ENCODE results near the gene MAOB. TPM values are rescaled to one million over a fixed set of nuclear protein-coding genes. Genes with fewer than 3 reads are reported as not detected.

MAOB gene
- total and polyA plus RNA-seq, 2 donors (not counting 3 experiments of a cell fraction or from before 2014, with no cell fraction given): not detected

- intact Hi-C loops (cut with micrococcal nuclease): no loop called here
- Histone ChIP-seq H3K9me3 (replicated peaks; ENCODE audit: control insufficient read depth, insufficient read depth, low read length) (no peaks in the 10 kb centered on the region), H3K4me3 (replicated peaks in 1 of 3; ENCODE audit: insufficient read depth in 1 of 3, low read depth in 1 of 3, low read length in 3 of 3) (no peak overlapping the region), H3K27ac (ENCODE audit: insufficient read depth, low read depth, low read length) (no peak overlapping the region), H3K36me3 (ENCODE audit: control insufficient read depth in 2 of 2, extremely low read depth in 1 of 2, insufficient read depth in 2 of 2, low read length in 2 of 2) (no peaks in the 10 kb centered on the region), H3K4me1 (ENCODE audit: control insufficient read depth, extremely low read depth, insufficient read depth, low read length) (no peaks in the 10 kb centered on the region), H4K20me1 (replicated peaks; ENCODE audit: control insufficient read depth, extremely low read depth, insufficient read depth, low read length) (no peaks in the 10 kb centered on the region), H3K79me2 (ENCODE audit: control insufficient read depth, insufficient read depth, low read length) (no peaks in the 10 kb centered on the region), H2AFZ (ENCODE audit: low read depth, low read length) (no peak overlapping the region), H3K9me1 (replicated peaks; ENCODE audit: control insufficient read depth, extremely low read depth, insufficient read depth, low read length) (no peaks in the 10 kb centered on the region), H3K4me2 (ENCODE audit: insufficient read depth, low read length) (no peak overlapping the region), H3K27me3 (ENCODE audit: control insufficient read depth in 2 of 2, insufficient read depth in 2 of 2, low read length in 2 of 2) (no peaks in the 10 kb centered on the region), H3K9ac (replicated peaks; ENCODE audit: extremely low read depth, insufficient read depth, low read length) (no peak overlapping the region)
- FAIRE-seq: no peak
- no peak for DNase-seq (ENCODE audit: low read depth, low spot score)
- dilution Hi-C loops (cut with MboI; ENCODE audit: extremely low pct_ligation_motif_present, low sequenced_read_pairs): no loop called here
- CTCF ChIA-PET: no interaction called here
- no TSS peak for BruUV-seq (replicated peaks)
- POLR2A ChIA-PET: no interaction called here
- TF ChIP-seq POLR2A (IDR thresholded peaks at IDR 0.05; ENCODE audit: low read depth, low read length): no peak
- TF ChIP-seq POLR2AphosphoS5 (IDR thresholded peaks at IDR 0.05; ENCODE audit: insufficient read depth, low read depth, low read length): no peak
- no peak for TF ChIP-seq JUN (IDR thresholded peaks at IDR 0.05; ENCODE audit: borderline replicate concordance, insufficient read depth, insufficient read length, low read depth)
These were observed 147.8 kb downstream of the MAOB start for GRCh38 chrX:43734444-43734843.

- Histone ChIP-seq H3K9me1 (replicated peaks; ENCODE audit: control insufficient read depth, extremely low read depth, insufficient read depth, low read length) (no peaks in the 10 kb centered on the region), H3K4me2 (ENCODE audit: insufficient read depth, low read length) (no peak overlapping the region), H3K27ac (ENCODE audit: insufficient read depth, low read depth, low read length) (no peak overlapping the region), H3K79me2 (ENCODE audit: control insufficient read depth, insufficient read depth, low read length) (no peaks in the 10 kb centered on the region), H3K9ac (replicated peaks; ENCODE audit: extremely low read depth, insufficient read depth, low read length) (no peak overlapping the region), H3K27me3 (ENCODE audit: control insufficient read depth in 2 of 2, insufficient read depth in 2 of 2, low read length in 2 of 2) (no peaks in the 10 kb centered on the region), H3K36me3 (ENCODE audit: control insufficient read depth in 2 of 2, extremely low read depth in 1 of 2, insufficient read depth in 2 of 2, low read length in 2 of 2) (no peaks in the 10 kb centered on the region), H3K4me3 (replicated peaks in 1 of 3; ENCODE audit: insufficient read depth in 1 of 3, low read depth in 1 of 3, low read length in 3 of 3) (no peak overlapping the region), H2AFZ (ENCODE audit: low read depth, low read length) (no peak overlapping the region), H4K20me1 (replicated peaks; ENCODE audit: control insufficient read depth, extremely low read depth, insufficient read depth, low read length) (no peaks in the 10 kb centered on the region), H3K4me1 (ENCODE audit: control insufficient read depth, extremely low read depth, insufficient read depth, low read length) (no peaks in the 10 kb centered on the region), H3K9me3 (replicated peaks; ENCODE audit: control insufficient read depth, insufficient read depth, low read length) (no peaks in the 10 kb centered on the region)
- no peak for DNase-seq (ENCODE audit: low read depth, low spot score)
- ChIA-PET POLR2A (no interaction called here), CTCF (no interaction called here)
- no TSS peak for BruUV-seq (replicated peaks)
- FAIRE-seq: no peak
- dilution Hi-C loops (cut with MboI; ENCODE audit: extremely low pct_ligation_motif_present, low sequenced_read_pairs): no loop called here
- TF ChIP-seq MYC (IDR thresholded peaks at IDR 0.05; ENCODE audit: low read depth, low read length) (no peak), FOS (IDR thresholded peaks at IDR 0.05; ENCODE audit: borderline replicate concordance, insufficient read depth, low read length) (no peak), CTCF (IDR thresholded peaks at IDR 0.05; ENCODE audit: extremely low read depth in 1 of 2, insufficient read depth in 1 of 2, low read depth in 1 of 2, low read length in 2 of 2) (no peak)
- intact Hi-C loops (cut with micrococcal nuclease): no loop called here
These were observed 148.6 kb downstream of the MAOB start for GRCh38 chrX:43733699-43734098.

Data from endothelial cell of umbilical vein (primary cell).